Measurements from ENCODE around the gene MPDZ. TPM values are rescaled to one million over a fixed set of nuclear protein-coding genes. Genes with fewer than 3 reads are reported as not detected.
A peak's percentile ranks its signal among the peaks of the same experiment; 100 is the strongest.

Gene MPDZ
- polyA plus RNA-seq, 2 of the 4 experiments (the other 2 are of a cell fraction) = 19.5 to 36.4 TPM

DNA sequence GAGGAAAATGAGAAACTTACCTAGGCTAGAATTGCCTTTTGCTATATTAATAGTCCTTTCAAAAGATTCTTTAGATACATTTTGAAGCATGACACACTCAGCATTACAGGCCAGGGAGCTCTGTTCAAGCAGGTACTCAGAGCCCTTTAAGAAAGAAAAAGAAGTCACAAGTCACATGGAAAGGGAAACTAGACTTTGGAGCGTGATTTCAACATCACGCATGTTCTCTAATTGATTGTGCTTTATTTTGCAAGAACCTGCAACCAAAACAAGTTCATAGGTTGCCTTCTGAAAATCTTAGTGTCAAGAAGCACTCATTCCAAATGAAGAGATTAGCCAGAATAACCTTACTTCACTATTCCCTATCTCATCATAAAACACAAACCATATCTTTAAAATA, 103.8 kb downstream of the MPDZ start:
- ChIA-PET POLR2A (no interaction called here), CTCF (no interaction called here)
- Histone ChIP-seq H3K9me3 (no peaks in the 10 kb centered on the region), H3K4me3 (no peak overlapping the region), H3K27ac (no peak overlapping the region), H3K4me1 (no peaks in the 10 kb centered on the region), H3K4me2 (no peak overlapping the region)
- 98% methylated on average over 2 of the region's 2 CpGs for WGBS (ENCODE audit: missing lambda C conversion rate)
- ATAC-seq = no peak
- DNase-seq (ENCODE audit: low read depth in 1 of 2, low spot score in 1 of 2) = no peak
- no peak for FAIRE-seq
- TF ChIP-seq PHF8 (IDR thresholded peaks at IDR 0.05; ENCODE audit: borderline replicate concordance, low read depth) = no peak

- Histone ChIP-seq H3K27ac (no peak overlapping the region), H3K4me2 (no peak overlapping the region), H3K4me3 (no peak overlapping the region), H3K9me3 (no peaks in the 10 kb centered on the region), H3K4me1 (no peaks in the 10 kb centered on the region)
- POLR2A ChIA-PET = no interaction called here
- no peak for DNase-seq (ENCODE audit: low read depth in 1 of 2, low spot score in 1 of 2)
- no peak for TF ChIP-seq HEYL (CRISPR knock-in tag; IDR thresholded peaks at IDR 0.05)
- peak; percentile 54 for TF ChIP-seq MAFK (IDR thresholded peaks at IDR 0.05; ENCODE audit: partially characterized antibody)
- TF ChIP-seq HOXB13 (CRISPR knock-in tag; IDR thresholded peaks at IDR 0.05; ENCODE audit: low read depth) = no peak
- TF ChIP-seq MAX (IDR thresholded peaks at IDR 0.05) = no peak
- no peak for TF ChIP-seq TP53 (CRISPR knock-in tag; IDR thresholded peaks at IDR 0.05)
- TF ChIP-seq HOXB5 (CRISPR knock-in tag; IDR thresholded peaks at IDR 0.05) = no peak
- no peak for TF ChIP-seq PHF8 (IDR thresholded peaks at IDR 0.05; ENCODE audit: borderline replicate concordance, low read depth)
- no peak for FAIRE-seq
- WGBS (ENCODE audit: missing lambda C conversion rate) = 93% methylated on average over 2 of the region's 2 CpGs
- CTCF ChIA-PET = no interaction called here
- no peak for ATAC-seq
Observed at GRCh38 chr9:13174906-13175639, 104.4 kb downstream of the MPDZ start.

GRCh38 chr9:13173553-13173952, 105.9 kb downstream of the MPDZ start:
- POLR2A ChIA-PET = no interaction called here
- H3K4me2 ChIP-seq = no peak overlapping the region
- no peak for ATAC-seq
- H3K4me1 ChIP-seq = no peaks in the 10 kb centered on the region
- DNase-seq (ENCODE audit: low read depth in 1 of 2, low spot score in 1 of 2) = no peak
- WGBS (ENCODE audit: missing lambda C conversion rate) = 94% methylated on average over 4 of the region's 4 CpGs
- H3K9me3 ChIP-seq = no peaks in the 10 kb centered on the region
- H3K4me3 ChIP-seq = no peak overlapping the region
- FAIRE-seq = no peak
- TF ChIP-seq HOXB5 (CRISPR knock-in tag; IDR thresholded peaks at IDR 0.05) (no peak), ZNF302 (CRISPR knock-in tag; IDR thresholded peaks at IDR 0.05) (no peak), JUN (IDR thresholded peaks at IDR 0.05) (no peak), TFCP2L1 (CRISPR knock-in tag; IDR thresholded peaks at IDR 0.05) (no peak), E2F6 (IDR thresholded peaks at IDR 0.05; ENCODE audit: borderline replicate concordance, low read depth) (no peak), CEBPB (IDR thresholded peaks at IDR 0.05) (no peak), SREBF2 (IDR thresholded peaks at IDR 0.05) (no peak), HOXB13 (CRISPR knock-in tag; IDR thresholded peaks at IDR 0.05; ENCODE audit: low read depth) (no peak), MAX (IDR thresholded peaks at IDR 0.05) (no peak), TP53 (CRISPR knock-in tag; IDR thresholded peaks at IDR 0.05) (no peak), HOXA7 (CRISPR knock-in tag; IDR thresholded peaks at IDR 0.05) (no peak)
- TF ChIP-seq, protein P1, sequence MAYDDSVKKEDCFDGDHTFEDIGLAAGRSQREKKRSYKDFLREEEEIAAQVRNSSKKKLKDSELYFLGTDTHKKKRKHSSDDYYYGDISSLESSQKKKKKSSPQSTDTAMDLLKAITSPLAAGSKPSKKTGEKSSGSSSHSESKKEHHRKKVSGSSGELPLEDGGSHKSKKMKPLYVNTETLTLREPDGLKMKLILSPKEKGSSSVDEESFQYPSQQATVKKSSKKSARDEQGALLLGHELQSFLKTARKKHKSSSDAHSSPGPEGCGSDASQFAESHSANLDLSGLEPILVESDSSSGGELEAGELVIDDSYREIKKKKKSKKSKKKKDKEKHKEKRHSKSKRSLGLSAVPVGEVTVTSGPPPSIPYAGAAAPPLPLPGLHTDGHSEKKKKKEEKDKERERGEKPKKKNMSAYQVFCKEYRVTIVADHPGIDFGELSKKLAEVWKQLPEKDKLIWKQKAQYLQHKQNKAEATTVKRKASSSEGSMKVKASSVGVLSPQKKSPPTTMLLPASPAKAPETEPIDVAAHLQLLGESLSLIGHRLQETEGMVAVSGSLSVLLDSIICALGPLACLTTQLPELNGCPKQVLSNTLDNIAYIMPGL (CRISPR knock-in tag; IDR thresholded peaks at IDR 0.05; ENCODE audit: borderline replicate concordance) = no peak
- TF ChIP-seq, protein P2, sequence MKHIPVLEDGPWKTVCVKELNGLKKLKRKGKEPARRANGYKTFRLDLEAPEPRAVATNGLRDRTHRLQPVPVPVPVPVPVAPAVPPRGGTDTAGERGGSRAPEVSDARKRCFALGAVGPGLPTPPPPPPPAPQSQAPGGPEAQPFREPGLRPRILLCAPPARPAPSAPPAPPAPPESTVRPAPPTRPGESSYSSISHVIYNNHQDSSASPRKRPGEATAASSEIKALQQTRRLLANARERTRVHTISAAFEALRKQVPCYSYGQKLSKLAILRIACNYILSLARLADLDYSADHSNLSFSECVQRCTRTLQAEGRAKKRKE (CRISPR knock-in tag; IDR thresholded peaks at IDR 0.05; ENCODE audit: low read depth) = no peak
- H3K27ac ChIP-seq = no peak overlapping the region
- CTCF ChIA-PET = interaction anchor here (0.7 kb wide), 1 partner anchor 255 kb away, joined by 3 read pairs; no protein-coding TSS in a partner anchor

Measured in A549 (cell line).